ENCODE data around the gene ERCC2.

DNA sequence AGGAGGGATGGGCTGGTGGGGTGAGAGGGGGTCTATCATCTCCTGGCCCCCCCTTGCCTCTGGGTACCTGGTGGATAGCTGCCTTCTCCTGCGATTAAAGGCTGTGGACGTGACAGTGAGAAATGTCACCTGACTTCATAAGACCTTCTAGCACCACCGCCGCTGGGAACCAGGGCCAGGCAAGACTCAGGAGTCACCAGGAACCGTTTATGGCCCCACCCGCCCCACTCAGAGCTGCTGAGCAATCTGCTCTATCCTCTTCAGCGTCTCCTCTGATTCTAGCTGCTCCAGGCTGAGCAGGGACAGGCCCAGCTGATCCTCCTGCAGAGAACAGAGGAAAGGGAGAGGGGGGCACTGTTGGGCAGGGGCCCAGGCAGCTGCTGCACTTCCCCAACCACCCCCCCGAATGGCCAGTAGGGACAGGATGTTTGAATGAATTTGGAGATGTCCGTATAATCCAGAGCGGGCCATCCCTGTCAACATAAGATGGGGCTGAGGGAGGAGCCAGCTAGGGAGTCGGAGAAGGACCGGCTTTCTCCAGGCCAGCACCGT, 18.9 kb downstream of the ERCC2 start:
- TF ChIP-seq TP53 (CRISPR knock-in tag; IDR thresholded peaks at IDR 0.05) (no peak), E2F5 (CRISPR knock-in tag; IDR thresholded peaks at IDR 0.05) (no peak), HMGXB4 (CRISPR knock-in tag; IDR thresholded peaks at IDR 0.05) (no peak)
- TF ChIP-seq, protein P1, sequence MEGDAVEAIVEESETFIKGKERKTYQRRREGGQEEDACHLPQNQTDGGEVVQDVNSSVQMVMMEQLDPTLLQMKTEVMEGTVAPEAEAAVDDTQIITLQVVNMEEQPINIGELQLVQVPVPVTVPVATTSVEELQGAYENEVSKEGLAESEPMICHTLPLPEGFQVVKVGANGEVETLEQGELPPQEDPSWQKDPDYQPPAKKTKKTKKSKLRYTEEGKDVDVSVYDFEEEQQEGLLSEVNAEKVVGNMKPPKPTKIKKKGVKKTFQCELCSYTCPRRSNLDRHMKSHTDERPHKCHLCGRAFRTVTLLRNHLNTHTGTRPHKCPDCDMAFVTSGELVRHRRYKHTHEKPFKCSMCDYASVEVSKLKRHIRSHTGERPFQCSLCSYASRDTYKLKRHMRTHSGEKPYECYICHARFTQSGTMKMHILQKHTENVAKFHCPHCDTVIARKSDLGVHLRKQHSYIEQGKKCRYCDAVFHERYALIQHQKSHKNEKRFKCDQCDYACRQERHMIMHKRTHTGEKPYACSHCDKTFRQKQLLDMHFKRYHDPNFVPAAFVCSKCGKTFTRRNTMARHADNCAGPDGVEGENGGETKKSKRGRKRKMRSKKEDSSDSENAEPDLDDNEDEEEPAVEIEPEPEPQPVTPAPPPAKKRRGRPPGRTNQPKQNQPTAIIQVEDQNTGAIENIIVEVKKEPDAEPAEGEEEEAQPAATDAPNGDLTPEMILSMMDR (IDR thresholded peaks at IDR 0.05), result no peak
